Endodermal cell (in vitro differentiated cells): ENCODE data around the gene NIP7. TPM values are rescaled to one million over a fixed set of nuclear protein-coding genes. Genes with fewer than 3 reads are reported as not detected.

Experiments used
- DNase-seq: peaks from one replicate; pipeline ENCODE4 v3.0.0-alpha.2; 2017
- H3K27ac ChIP-seq: 2 replicates; pipeline ENCODE4 v1.5.1; 2013; ENCODE audit warnings: mild to moderate bottlenecking, low read depth, low read length, moderate library complexity
- H3K27me3 ChIP-seq: 2 replicates; pipeline ENCODE4 v1.6.1; 2013; ENCODE audit warnings: mild to moderate bottlenecking, low read length, moderate library complexity; ENCODE audit not compliant: insufficient read depth, control insufficient read depth, poor library complexity, severe bottlenecking
- H3K36me3 ChIP-seq: 2 replicates; pipeline ENCODE4 v1.7.0; 2013; ENCODE audit warnings: mild to moderate bottlenecking, low read length, moderate library complexity; ENCODE audit not compliant: control insufficient read depth, insufficient read depth
- H3K4me1 ChIP-seq: one replicate; pipeline ENCODE4 v1.7.0; 2013; ENCODE audit warnings: low read length; ENCODE audit not compliant: control insufficient read depth, insufficient read depth
- H3K4me3 ChIP-seq: 2 replicates; pipeline ENCODE4 v1.5.1; 2013; ENCODE audit warnings: mild to moderate bottlenecking, low read length, moderate library complexity
- H3K9ac ChIP-seq: 2 replicates; pipeline ENCODE4 v1.6.1; 2013; ENCODE audit warnings: mild to moderate bottlenecking, low read length, moderate library complexity; ENCODE audit not compliant: poor library complexity, severe bottlenecking; ENCODE audit errors: extremely low read depth
- H3K9me3 ChIP-seq: 2 replicates; pipeline ENCODE4 v1.6.1; 2013; ENCODE audit warnings: mild to moderate bottlenecking, low read length, moderate library complexity; ENCODE audit not compliant: control insufficient read depth
- H3K27ac Mint-ChIP-seq: 2 replicates; pipeline ENCODE4 v1.8.0; 2020; ENCODE audit warnings: mixed read lengths
- H3K27me3 Mint-ChIP-seq: 2 replicates; pipeline ENCODE4 v1.8.0; 2021; ENCODE audit warnings: mild to moderate bottlenecking, mixed read lengths; ENCODE audit not compliant: insufficient read depth
- H3K36me3 Mint-ChIP-seq: 2 replicates; pipeline ENCODE4 v1.8.0; 2020; ENCODE audit warnings: low read depth, mixed read lengths
- H3K4me1 Mint-ChIP-seq: 2 replicates; pipeline ENCODE4 v1.8.0; 2020; ENCODE audit warnings: mixed read lengths
- H3K4me3 Mint-ChIP-seq: 2 replicates; pipeline ENCODE4 v1.8.0; 2020; ENCODE audit warnings: mild to moderate bottlenecking, moderate library complexity, mixed read lengths
- H3K9me3 Mint-ChIP-seq: 2 replicates; pipeline ENCODE4 v1.8.0; 2020; ENCODE audit warnings: mild to moderate bottlenecking, mixed read lengths
- CTCF ChIP-seq: fragments of 200-600 bp; sonication (generic); conservative IDR thresholded peaks from 2 replicates; pipeline ENCODE4 v1.5.0; 2021; ENCODE audit warnings: antibody characterized with exemption, mild to moderate bottlenecking
- WGBS, 2 experiments: methylation state at CpG; one replicate each; pipeline versions ENCODE4 v1.1.5 to v1.1.7; 2013; ENCODE audit warnings: missing lambda C conversion rate in 2 of 2, mixed read lengths in 1 of 2; ENCODE audit not compliant: insufficient coverage in 1 of 2, insufficient read length in 1 of 2; 5-methylcytosine and 5-hydroxymethylcytosine counted together
- total RNA-seq, 2 donors: library from RNA; stranded (reverse); fragmentation: NEBNext Ultra II Directional in 1 of 2; extraction: Animal tissue kit (Norgen Biotek cat#: 25700) in 1 of 2; gene quantifications; 2 replicates in 1 of 2; 3 replicates in 1 of 2; pipeline ENCODE4 v1.2.1, GENCODE V29; 2021

The NIP7 gene
- total RNA-seq, 2 donors from 2014 or later = 30.5 to 36.3 TPM

- peaks cover 34% of the 10 kb centered on the region for H3K36me3 ChIP-seq
- no peak overlapping the region for H3K27ac Mint-ChIP-seq
- H3K4me3 Mint-ChIP-seq = no peak overlapping the region
- 96 to 97% methylated on average over 5 of the region's 5 CpGs for WGBS, 2 experiments
- no peak overlapping the region for H3K27ac ChIP-seq
- H3K36me3 Mint-ChIP-seq = peaks cover 39% of the 10 kb centered on the region
- no peaks in the 10 kb centered on the region for H3K9me3 Mint-ChIP-seq
- no peak overlapping the region for H3K9ac ChIP-seq
- H3K4me1 ChIP-seq = no peaks in the 10 kb centered on the region
- DNase-seq = no peak
- no peaks in the 10 kb centered on the region for H3K9me3 ChIP-seq
- no peak overlapping the region for H3K4me3 ChIP-seq
- no peaks in the 10 kb centered on the region for H3K4me1 Mint-ChIP-seq
- no peaks in the 10 kb centered on the region for H3K27me3 Mint-ChIP-seq
- H3K27me3 ChIP-seq = no peaks in the 10 kb centered on the region
- no peak for TF ChIP-seq CTCF
Observed at GRCh38 chr16:69363281-69363717, 23.7 kb downstream of the NIP7 start.

- no peak overlapping the region for H3K27ac ChIP-seq
- no peaks in the 10 kb centered on the region for H3K4me1 Mint-ChIP-seq
- H3K27ac Mint-ChIP-seq = no peak overlapping the region
- H3K36me3 Mint-ChIP-seq = peaks cover 45% of the 10 kb centered on the region
- no peaks in the 10 kb centered on the region for H3K9me3 ChIP-seq
- H3K4me1 ChIP-seq = no peaks in the 10 kb centered on the region
- H3K36me3 ChIP-seq = peaks cover 42% of the 10 kb centered on the region
- TF ChIP-seq CTCF = no peak
- H3K4me3 ChIP-seq = no peak overlapping the region
- H3K27me3 Mint-ChIP-seq = no peaks in the 10 kb centered on the region
- no peaks in the 10 kb centered on the region for H3K27me3 ChIP-seq
- H3K4me3 Mint-ChIP-seq = no peak overlapping the region
- no peak for DNase-seq
- H3K9ac ChIP-seq = no peak overlapping the region
- H3K9me3 Mint-ChIP-seq = peaks cover 1% of the 10 kb centered on the region
- 100% methylated on average over 2 of the region's 2 CpGs; no CpG with 5 or more reads in 1 of the 2 experiments for WGBS, 2 experiments
Observed at GRCh38 chr16:69364088-69364487, 24.5 kb downstream of the NIP7 start.

- TF ChIP-seq CTCF = no peak
- Histone ChIP-seq H3K36me3 (peaks cover 58% of the 10 kb centered on the region), H3K27ac (no peak overlapping the region), H3K9me3 (no peaks in the 10 kb centered on the region), H3K27me3 (no peaks in the 10 kb centered on the region), H3K4me3 (no peak overlapping the region), H3K4me1 (no peaks in the 10 kb centered on the region), H3K9ac (no peak overlapping the region)
- no peaks in the 10 kb centered on the region for H3K27me3 Mint-ChIP-seq
- peaks cover 2% of the 10 kb centered on the region for H3K9me3 Mint-ChIP-seq
- no peak overlapping the region for H3K4me3 Mint-ChIP-seq
- H3K27ac Mint-ChIP-seq = no peak overlapping the region
- no peaks in the 10 kb centered on the region for H3K4me1 Mint-ChIP-seq
- peaks cover 60% of the 10 kb centered on the region for H3K36me3 Mint-ChIP-seq
- no peak for DNase-seq
- WGBS, 2 experiments = 96 to 98% methylated on average over 2 of the region's 2 CpGs
Observed at GRCh38 chr16:69365901-69366300, 26.3 kb downstream of the NIP7 start.
